H9 (cell line): Measurements from ENCODE around the gene STRA6. TPM values are rescaled to one million over a fixed set of nuclear protein-coding genes. Genes with fewer than 3 reads are reported as not detected.
A peak's percentile ranks its signal among the peaks of the same experiment; 100 is the strongest.

Experiments
- DNase-seq: peaks from one replicate; pipeline ENCODE4 v3.0.0-alpha.2; 2017
- H2AFZ ChIP-seq: one replicate; pipeline ENCODE4 v1.6.1; 2013; ENCODE audit warnings: mild to moderate bottlenecking, low read length, control low read depth, moderate library complexity
- H2AK5ac ChIP-seq: 2 replicates; pipeline ENCODE4 v1.6.1; 2013; ENCODE audit warnings: low read length, control low read depth, mixed read lengths; ENCODE audit not compliant: insufficient read length
- H2BK120ac ChIP-seq: one replicate; pipeline ENCODE4 v1.6.1; 2013; ENCODE audit warnings: low read depth, mild to moderate bottlenecking, low read length, control low read depth, inconsistent platforms; ENCODE audit not compliant: poor library complexity, severe bottlenecking
- H2BK12ac ChIP-seq: 2 replicates; pipeline ENCODE4 v1.6.1; 2013; ENCODE audit warnings: low read length, control low read depth, mixed read lengths, low read depth; ENCODE audit not compliant: insufficient read length
- H2BK15ac ChIP-seq: 2 replicates; pipeline ENCODE4 v1.6.1; 2013; ENCODE audit warnings: low read depth, low read length, control low read depth
- H2BK20ac ChIP-seq: one replicate; pipeline ENCODE4 v1.6.1; 2013; ENCODE audit warnings: low read depth, mild to moderate bottlenecking, low read length, control low read depth, inconsistent platforms; ENCODE audit not compliant: poor library complexity, severe bottlenecking
- H2BK5ac ChIP-seq: 2 replicates; pipeline ENCODE4 v1.6.1; 2013; ENCODE audit warnings: low read length, control low read depth, mixed read lengths; ENCODE audit not compliant: insufficient read length
- H3K14ac ChIP-seq: 2 replicates; pipeline ENCODE4 v1.6.1; 2013; ENCODE audit warnings: low read length, control low read depth; ENCODE audit not compliant: insufficient read depth
- H3K18ac ChIP-seq: 2 replicates; pipeline ENCODE4 v1.6.1; 2013; ENCODE audit warnings: low read depth, mild to moderate bottlenecking, mixed read lengths, low read length, control low read depth; ENCODE audit not compliant: insufficient read length
- H3K23ac ChIP-seq: 2 replicates; pipeline ENCODE4 v1.6.1; 2013; ENCODE audit warnings: low read length, control low read depth, mixed read lengths, low read depth; ENCODE audit not compliant: insufficient read length
- H3K23me2 ChIP-seq: 2 replicates; pipeline ENCODE4 v1.6.1; 2013; ENCODE audit warnings: low read depth, mild to moderate bottlenecking, mixed read lengths, low read length, control low read depth; ENCODE audit not compliant: insufficient read length, poor library complexity, severe bottlenecking
- H3K27ac ChIP-seq: 2 replicates; pipeline ENCODE4 v1.5.1; 2013; ENCODE audit warnings: low read length, control low read depth, mixed read lengths, low read depth; ENCODE audit not compliant: insufficient read length
- H3K27me3 ChIP-seq: 2 replicates; pipeline ENCODE4 v1.6.1; 2013; ENCODE audit warnings: low read length, control low read depth, inconsistent platforms; ENCODE audit not compliant: insufficient read depth
- H3K4ac ChIP-seq: 2 replicates; pipeline ENCODE4 v1.6.1; 2013; ENCODE audit warnings: low read depth, mild to moderate bottlenecking, control low read depth, inconsistent platforms, low read length, moderate library complexity
- H3K4me1 ChIP-seq: 2 replicates; pipeline ENCODE4 v1.6.1; 2013; ENCODE audit warnings: low read length, control low read depth, inconsistent platforms; ENCODE audit not compliant: insufficient read depth
- H3K4me2 ChIP-seq: 2 replicates; pipeline ENCODE4 v1.6.1; 2013; ENCODE audit warnings: low read length, control low read depth, mixed read lengths; ENCODE audit not compliant: insufficient read length, insufficient read depth
- H3K56ac ChIP-seq: 2 replicates; pipeline ENCODE4 v1.6.1; 2013; ENCODE audit warnings: low read depth, mild to moderate bottlenecking, mixed read lengths, low read length, control low read depth; ENCODE audit not compliant: insufficient read length
- H3K79me1 ChIP-seq: 2 replicates; pipeline ENCODE4 v1.6.1; 2013; ENCODE audit warnings: low read depth, mild to moderate bottlenecking, moderate library complexity, low read length, control low read depth, inconsistent platforms; ENCODE audit not compliant: insufficient read depth, poor library complexity, severe bottlenecking
- H3K79me2 ChIP-seq: 2 replicates; pipeline ENCODE4 v1.6.1; 2013; ENCODE audit warnings: low read length, control low read depth, inconsistent platforms; ENCODE audit not compliant: insufficient read depth
- H3K9ac ChIP-seq: 2 replicates; pipeline ENCODE4 v1.6.1; 2013; ENCODE audit warnings: low read length, control low read depth, mixed read lengths; ENCODE audit not compliant: insufficient read length; ENCODE audit errors: extremely low read depth
- H3K9me3 ChIP-seq: one replicate; pipeline ENCODE4 v1.6.1; 2013; ENCODE audit warnings: low read depth, low read length, inconsistent platforms; ENCODE audit not compliant: control insufficient read depth
- H3T11ph ChIP-seq: one replicate; pipeline ENCODE4 v1.6.1; 2013; ENCODE audit warnings: mild to moderate bottlenecking, low read length, control low read depth, inconsistent platforms
- H4K20me1 ChIP-seq: one replicate; pipeline ENCODE4 v1.6.1; 2013; ENCODE audit not compliant: control insufficient read depth, insufficient read length, insufficient read depth
- H4K5ac ChIP-seq: 2 replicates; pipeline ENCODE4 v1.6.1; 2013; ENCODE audit warnings: low read depth, mild to moderate bottlenecking, mixed read lengths, low read length, control low read depth; ENCODE audit not compliant: insufficient read length
- H4K8ac ChIP-seq: replicated peaks from 2 replicates; pipeline ENCODE4 v1.6.1; 2013; ENCODE audit warnings: low read length, control low read depth, mixed read lengths, low read depth; ENCODE audit not compliant: insufficient read length
- H4K91ac ChIP-seq: 2 replicates; pipeline ENCODE4 v1.6.1; 2013; ENCODE audit warnings: low read depth, mild to moderate bottlenecking, moderate library complexity, mixed read lengths, low read length, control low read depth; ENCODE audit not compliant: insufficient read length
- H3K27ac Mint-ChIP-seq, 3 experiments: 2 replicates in 2 of 3; 3 replicates in 1 of 3; pipeline ENCODE4 v1.8.0; 2020 to 2021; ENCODE audit warnings: mixed read lengths in 3 of 3, mild to moderate bottlenecking in 1 of 3, moderate library complexity in 1 of 3
- H3K27me3 Mint-ChIP-seq: 2 replicates; pipeline ENCODE4 v1.8.0; 2021; ENCODE audit warnings: low read depth, mild to moderate bottlenecking, moderate library complexity, mixed read lengths
- H3K36me3 Mint-ChIP-seq, 3 experiments: 2 replicates in 2 of 3; 3 replicates in 1 of 3; pipeline ENCODE4 v1.8.0; 2020 to 2021; ENCODE audit warnings: low read depth in 3 of 3, mixed read lengths in 3 of 3; ENCODE audit not compliant: insufficient read depth in 1 of 3
- H3K4me1 Mint-ChIP-seq, 2 experiments: 2 replicates each; pipeline ENCODE4 v1.8.0; 2020; ENCODE audit warnings: mixed read lengths in 2 of 2
- H3K4me3 Mint-ChIP-seq, 2 experiments: 2 replicates in 1 of 2; 3 replicates in 1 of 2; pipeline ENCODE4 v1.8.0; 2020 to 2021; ENCODE audit warnings: mild to moderate bottlenecking in 2 of 2, mixed read lengths in 2 of 2, moderate library complexity in 1 of 2
- H3K9me3 Mint-ChIP-seq, 2 experiments: 2 replicates in 1 of 2; 3 replicates in 1 of 2; pipeline ENCODE4 v1.8.0; 2020; ENCODE audit warnings: mild to moderate bottlenecking in 2 of 2, mixed read lengths in 2 of 2, moderate library complexity in 1 of 2
- CTCF ChIP-seq: fragments of 200-600 bp; sonication (generic); conservative IDR thresholded peaks from 3 replicates; pipeline ENCODE4 v1.8.0; 2021; ENCODE audit warnings: antibody characterized with exemption, mild to moderate bottlenecking
- whole genome bisulfite sequencing: extraction: QIAGEN DNeasy Blood & Tissue Kit; methylation state at CpG from one replicate; pipeline ENCODE4 v1.1.7; 2013; ENCODE audit warnings: missing lambda C conversion rate, low lambda C conversion rate, mixed read lengths; ENCODE audit not compliant: insufficient read length; ENCODE audit errors: extremely low coverage; 5-methylcytosine and 5-hydroxymethylcytosine counted together
- total RNA-seq: library from RNA; stranded (reverse); gene quantifications from 2 replicates; pipeline ENCODE4 v1.2.1, GENCODE V29; 2021

The STRA6 gene
- total RNA-seq, 1 experiment from 2014 or later: 12.8 TPM

GRCh38 chr15:74173380-74174218 lies 29.0 kb downstream of the STRA6 start, which contains the start of gene ISLR:
Gene ISLR (plus strand): TSS chr15:74173710. CDS start chr15:74174859, 1,149 bp downstream.
- no peak within 1 kb of the TSS for H4K5ac ChIP-seq
- no peaks in the 10 kb centered on the region for H3K9me3 ChIP-seq
- H3K79me2 ChIP-seq: no peaks in the 10 kb centered on the region
- no peak within 1 kb of the TSS for H4K8ac ChIP-seq
- no peak within 1 kb of the TSS for H3K27ac ChIP-seq
- H3K56ac ChIP-seq: no peak within 1 kb of the TSS
- H3T11ph ChIP-seq: no peak within 1 kb of the TSS
- H3K27me3 ChIP-seq: no peaks in the 10 kb centered on the region
- Mint-ChIP-seq H3K4me3 (peak within 1 kb of the TSS in 1 of 2 experiments; percentile 11; a peak in 2 of 5 replicates), H3K9me3 (no peaks in the 10 kb centered on the region; a peak in 1 of 5 replicates), H3K36me3 (no peaks in the 10 kb centered on the region), H3K27ac (peak within 1 kb of the TSS in 1 of 3 experiments; percentile 11; a peak in 2 of 7 replicates), H3K27me3 (peaks cover 32% of the 10 kb centered on the region), H3K4me1 (peaks cover 24 to 54% of the 10 kb centered on the region in 2 experiments)
- no peak within 1 kb of the TSS for H2AFZ ChIP-seq
- no peak within 1 kb of the TSS for H2BK5ac ChIP-seq
- H3K79me1 ChIP-seq: no peaks in the 10 kb centered on the region
- no peak within 1 kb of the TSS for H2BK15ac ChIP-seq
- H3K18ac ChIP-seq: no peak within 1 kb of the TSS
- no peak within 1 kb of the TSS for H3K23ac ChIP-seq
- peaks cover 3% of the 10 kb centered on the region; the same call in 1 of the 2 replicates for H3K4me1 ChIP-seq
- no peak within 1 kb of the TSS for H2BK120ac ChIP-seq
- H4K91ac ChIP-seq: no peak within 1 kb of the TSS
- no peak within 1 kb of the TSS for H3K4me2 ChIP-seq
- H2BK12ac ChIP-seq: no peak within 1 kb of the TSS
- no peak within 1 kb of the TSS for H2AK5ac ChIP-seq
- H3K14ac ChIP-seq: no peak within 1 kb of the TSS; the same call in 1 of the 2 replicates
- no peaks in the 10 kb centered on the region for H3K23me2 ChIP-seq
- no CpG with 5 or more reads among the region's 20 CpGs for WGBS
- no peaks in the 10 kb centered on the region for H4K20me1 ChIP-seq
- H3K9ac ChIP-seq: no peak within 1 kb of the TSS
- H2BK20ac ChIP-seq: no peak within 1 kb of the TSS
- no peak for TF ChIP-seq CTCF
- H3K4ac ChIP-seq: no peak within 1 kb of the TSS
- DNase-seq: peak; percentile 34
